ENCODE results near the gene SERBP1. TPM values are rescaled to one million over a fixed set of nuclear protein-coding genes. Genes with fewer than 3 reads are reported as not detected.

Gene SERBP1
- total RNA-seq, 1 experiment from 2014 or later, result 230 TPM

GRCh38 chr1:67464058-67464457 is 33.9 kb upstream of the SERBP1 start:
- in situ Hi-C loops (cut with HindIII; ENCODE audit: low pct_unique_long_range_greater_than_20kb, low sequenced_read_pairs) (no loop called here), intact Hi-C loops (cut with micrococcal nuclease; ENCODE audit: unreplicated experiment) (no loop called here)
- Histone ChIP-seq H3K9me3 (ENCODE audit: control insufficient read depth, insufficient read depth, low read depth, low read length) (no peaks in the 10 kb centered on the region), H3K4me1 (ENCODE audit: control insufficient read depth, insufficient read depth, low read length) (no peaks in the 10 kb centered on the region), H3K27ac (ENCODE audit: low read length) (no peak overlapping the region), H3K4me3 (ENCODE audit: low read depth in 2 of 2, low read length in 2 of 2) (no peak overlapping the region), H3K36me3 (ENCODE audit: control insufficient read depth, insufficient read depth, low read length) (no peaks in the 10 kb centered on the region), H3K27me3 (ENCODE audit: control insufficient read depth, insufficient read depth, low read length) (no peaks in the 10 kb centered on the region; the same call in 1 of the 2 replicates)
- ChIA-PET CTCF (no interaction called here), POLR2A (no interaction called here)
- TF ChIP-seq REST (IDR thresholded peaks at IDR 0.05; ENCODE audit: insufficient read depth in 1 of 2, low read depth in 2 of 2, low read length in 1 of 2) (no peak), SIN3A (IDR thresholded peaks at IDR 0.05; ENCODE audit: borderline replicate concordance, insufficient read depth, low read depth, low read length) (no peak), POLR2AphosphoS5 (IDR thresholded peaks at IDR 0.05; ENCODE audit: low read depth, low read length) (no peak), CTCF (IDR thresholded peaks at IDR 0.05) (no peak), TCF7L2 (IDR thresholded peaks at IDR 0.05; ENCODE audit: low read depth, low read length) (no peak)
- no peak for ATAC-seq
- no TSS peak for BruUV-seq (replicated peaks)
- DNase-seq (ENCODE audit: low read depth, low spot score), result no peak

- intact Hi-C loops (cut with micrococcal nuclease; ENCODE audit: unreplicated experiment) (no loop called here), in situ Hi-C loops (cut with HindIII; ENCODE audit: low pct_unique_long_range_greater_than_20kb, low sequenced_read_pairs) (no loop called here)
- Histone ChIP-seq H3K27ac (ENCODE audit: low read length) (no peak overlapping the region), H3K9me3 (ENCODE audit: control insufficient read depth, insufficient read depth, low read depth, low read length) (no peaks in the 10 kb centered on the region), H3K36me3 (ENCODE audit: control insufficient read depth, insufficient read depth, low read length) (no peaks in the 10 kb centered on the region), H3K27me3 (ENCODE audit: control insufficient read depth, insufficient read depth, low read length) (no peaks in the 10 kb centered on the region; the same call in 1 of the 2 replicates), H3K4me3 (ENCODE audit: low read depth in 2 of 2, low read length in 2 of 2) (no peak overlapping the region), H3K4me1 (ENCODE audit: control insufficient read depth, insufficient read depth, low read length) (no peaks in the 10 kb centered on the region)
- POLR2A ChIA-PET, result no interaction called here
- DNase-seq (ENCODE audit: low read depth, low spot score) (no peak), ATAC-seq (no peak)
- TF ChIP-seq CTCF (IDR thresholded peaks at IDR 0.05), result no peak
- no peak for TF ChIP-seq POLR2AphosphoS5 (IDR thresholded peaks at IDR 0.05; ENCODE audit: low read depth, low read length)
- TF ChIP-seq SIN3A (IDR thresholded peaks at IDR 0.05; ENCODE audit: borderline replicate concordance, insufficient read depth, low read depth, low read length), result no peak
- TF ChIP-seq TCF7L2 (IDR thresholded peaks at IDR 0.05; ENCODE audit: low read depth, low read length), result no peak
- TF ChIP-seq REST (IDR thresholded peaks at IDR 0.05; ENCODE audit: insufficient read depth in 1 of 2, low read depth in 2 of 2, low read length in 1 of 2), result no peak
- BruUV-seq (replicated peaks), result no TSS peak
- CTCF ChIA-PET, result no interaction called here
Observed at GRCh38 chr1:67463298-67463955, 33.2 kb upstream of the SERBP1 start.

Measured in Panc1 (cell line).